ENCODE data around the gene RTP5. TPM values are rescaled to one million over a fixed set of nuclear protein-coding genes. Genes with fewer than 3 reads are reported as not detected.

RTP5 gene
- total and polyA plus RNA-seq, 3 donors from 2014 or later = 0.13 to 0.93 (median 0.47) TPM

- Histone ChIP-seq H3K4me3 (no peak overlapping the region), H3K9me3 (no peaks in the 10 kb centered on the region), H3K27ac (no peak overlapping the region), H3K36me3 (ENCODE audit: low read depth, missing control alignments) (no peaks in the 10 kb centered on the region), H3K27me3 (no peaks in the 10 kb centered on the region), H3K4me1 (peaks cover 3% of the 10 kb centered on the region)
- intact Hi-C loops (cut with DNase I; ENCODE audit: low total_unique reads) = no loop called here
- 92 to 94% methylated on average over 7 to 27 of the region's 27 CpGs for WGBS, 2 donors
- no peak for DNase-seq
- TF ChIP-seq CTCF (IDR thresholded peaks at IDR 0.05) = no peak
- no peak for TF ChIP-seq POLR2A (IDR thresholded peaks at IDR 0.05)
These were observed 15.7 kb upstream of the RTP5 start for GRCh38 chr2:241853651-241854341.

- DNase-seq = no peak
- no peaks in the 10 kb centered on the region for H3K27me3 ChIP-seq
- WGBS, 2 donors = 78 to 90% methylated on average over 6 to 21 of the region's 21 CpGs
These were observed 14.9 kb upstream of the RTP5 start for GRCh38 chr2:241854342-241855244.

GRCh38 chr2:241855245-241855887 is 14.2 kb upstream of the RTP5 start:
- Histone ChIP-seq H3K9me3 (no peaks in the 10 kb centered on the region), H3K27me3 (no peaks in the 10 kb centered on the region), H3K27ac (no peak overlapping the region), H3K4me1 (peaks cover 19% of the 10 kb centered on the region), H3K4me3 (no peak overlapping the region), H3K36me3 (ENCODE audit: low read depth, missing control alignments) (no peaks in the 10 kb centered on the region)
- no peak for DNase-seq
- intact Hi-C loops (cut with DNase I; ENCODE audit: low total_unique reads) = no loop called here
- 92 to 94% methylated on average over 12 to 18 of the region's 18 CpGs for WGBS, 2 donors
- TF ChIP-seq POLR2A (IDR thresholded peaks at IDR 0.05) = no peak
- no peak for TF ChIP-seq CTCF (IDR thresholded peaks at IDR 0.05)

More at GRCh38 chr2:241854342-241855244, 14.9 kb upstream of the RTP5 start:
- Histone ChIP-seq H3K4me3 (no peak overlapping the region), H3K4me1 (peaks cover 11% of the 10 kb centered on the region), H3K9me3 (no peaks in the 10 kb centered on the region), H3K36me3 (ENCODE audit: low read depth, missing control alignments) (no peaks in the 10 kb centered on the region), H3K27ac (no peak overlapping the region)
- TF ChIP-seq CTCF (IDR thresholded peaks at IDR 0.05) (no peak), POLR2A (IDR thresholded peaks at IDR 0.05) (no peak)
- intact Hi-C loops (cut with DNase I; ENCODE audit: low total_unique reads) = no loop called here

GRCh38 chr2:241855888-241856422 is 13.6 kb upstream of the RTP5 start:
- TF ChIP-seq POLR2A (IDR thresholded peaks at IDR 0.05) (no peak), CTCF (IDR thresholded peaks at IDR 0.05) (no peak)
- Histone ChIP-seq H3K27ac (no peak overlapping the region), H3K4me1 (peaks cover 21% of the 10 kb centered on the region), H3K9me3 (no peaks in the 10 kb centered on the region), H3K4me3 (no peak overlapping the region), H3K36me3 (ENCODE audit: low read depth, missing control alignments) (no peaks in the 10 kb centered on the region), H3K27me3 (no peaks in the 10 kb centered on the region)
- DNase-seq = no peak
- intact Hi-C loops (cut with DNase I; ENCODE audit: low total_unique reads) = no loop called here
- 85 to 86% methylated on average over 12 to 20 of the region's 20 CpGs for WGBS, 2 donors
